A673 (cell line): ENCODE results near the gene COG4. TPM values are rescaled to one million over a fixed set of nuclear protein-coding genes. Genes with fewer than 3 reads are reported as not detected.
"Not testable (repeated sequence)": the region's sequence is repeated elsewhere in the genome, so short reads cannot be mapped to it uniquely, and the experiment has no call there.

Experiments used
- BruUV-seq: library from RNA; stranded (reverse); fragments of 400-500 nt; replicated peaks from 2 replicates; lab custom pipeline; 2021; lab: Mats Ljungman, UMichigan
- CTCF ChIA-PET: fragments of 300-600 bp; sonication (Branson Sonifier 250); formaldehyde crosslinking; loops from one replicate; lab custom pipeline; 2022; ENCODE audit warnings: antibody characterized with exemption; lab: Charles Lee
- POLR2A ChIA-PET: fragments of 300-600 bp; sonication (Branson Sonifier 250); formaldehyde crosslinking; loops from one replicate; lab custom pipeline; 2022; ENCODE audit warnings: antibody characterized with exemption; ENCODE audit not compliant: low non-redundant PET; lab: Charles Lee
- DNase-seq: peaks from one replicate; pipeline ENCODE4 v3.0.0-alpha.2; 2015; ENCODE audit warnings: low spot score
- H3K27ac ChIP-seq: fragments of 200-600 bp; sonication (generic); 2 replicates; pipeline ENCODE4 v1.5.1; 2016; ENCODE audit warnings: mixed run types, low read depth, mild to moderate bottlenecking, mixed read lengths, antibody characterized with exemption, low read length; ENCODE audit not compliant: poor library complexity, severe bottlenecking
- H3K27me3 ChIP-seq: fragments of 200-600 bp; sonication (generic); replicated peaks from 2 replicates; pipeline ENCODE4 v1.6.1; 2017; ENCODE audit warnings: mixed run types, low read depth, mild to moderate bottlenecking, mixed read lengths, antibody characterized with exemption, low read length; ENCODE audit not compliant: insufficient read depth, poor library complexity
- H3K36me3 ChIP-seq: fragments of 200-600 bp; sonication (generic); 2 replicates; pipeline ENCODE4 v1.6.1; 2016; ENCODE audit warnings: mixed run types, mild to moderate bottlenecking, mixed read lengths, antibody characterized with exemption, low read length; ENCODE audit not compliant: insufficient read depth, poor library complexity, severe bottlenecking
- H3K4me1 ChIP-seq: fragments of 200-600 bp; sonication (generic); 2 replicates; pipeline ENCODE4 v1.6.1; 2017; ENCODE audit warnings: mixed run types, mild to moderate bottlenecking, mixed read lengths, antibody characterized with exemption, low read length; ENCODE audit not compliant: insufficient read depth, poor library complexity, severe bottlenecking
- H3K4me3 ChIP-seq: fragments of 200-600 bp; sonication (generic); 2 replicates; pipeline ENCODE4 v1.5.1; 2016; ENCODE audit warnings: low read depth, mixed run types, mild to moderate bottlenecking, mixed read lengths, low read length; ENCODE audit not compliant: poor library complexity, severe bottlenecking
- H3K9me3 ChIP-seq: fragments of 200-600 bp; sonication (generic); 2 replicates; pipeline ENCODE4 v1.6.1; 2016; ENCODE audit warnings: mixed run types, low read depth, mild to moderate bottlenecking, mixed read lengths, antibody characterized with exemption, low read length; ENCODE audit not compliant: poor library complexity, severe bottlenecking
- CTCF ChIP-seq: fragments of 300-800, 200-600 bp; sonication (generic); conservative IDR thresholded peaks from 2 replicates; pipeline ENCODE4 v1.5.1; 2017; ENCODE audit warnings: low read depth, mild to moderate bottlenecking, antibody characterized with exemption, low read length, moderate library complexity, mixed read lengths
- EZH2 ChIP-seq: fragments of 200-600 bp; sonication (generic); IDR thresholded peaks from 2 replicates; pipeline ENCODE4 v1.6.1; 2017; ENCODE audit warnings: borderline replicate concordance, low read depth, mild to moderate bottlenecking, mixed read lengths, antibody characterized with exemption, low read length; ENCODE audit not compliant: poor library complexity, severe bottlenecking
- intact Hi-C: fragments of 100-400 bp; cut with micrococcal nuclease; formaldehyde crosslinking; loops from one replicate; pipeline ENCODE4 v1.10.0; 2022; ENCODE audit not compliant: unreplicated experiment
- total RNA-seq: library from RNA; stranded (reverse); gene quantifications from 2 replicates; pipeline ENCODE4 v1.2.3, GENCODE V29; 2021

COG4 gene
- total RNA-seq, 1 experiment from 2014 or later, result 68.6 TPM

- CTCF ChIA-PET, result interaction anchor here (0.5 kb wide), 1 partner anchor 10 kb away, joined by 7 read pairs; no protein-coding TSS in a partner anchor
- Histone ChIP-seq H3K27ac (peak overlapping the region; percentile 8), H3K36me3 (peaks cover 87% of the 10 kb centered on the region), H3K4me3 (no peak overlapping the region), H3K4me1 (peaks cover 31% of the 10 kb centered on the region), H3K27me3 (no peaks in the 10 kb centered on the region), H3K9me3 (no peaks in the 10 kb centered on the region)
- TF ChIP-seq EZH2 (no peak), CTCF (peak; percentile 68)
- POLR2A ChIA-PET, result no interaction called here
- peak; percentile 80 for DNase-seq
- intact Hi-C loops, result loop anchor here (10.0 kb wide), 1 partner anchor 126 kb away; no protein-coding TSS in a partner anchor
- BruUV-seq, result no TSS peak
Observed at GRCh38 chr16:70529051-70529777, 5.9 kb upstream of the COG4 start.

GRCh38 chr16:70527315-70527996 lies 4.1 kb upstream of the COG4 start:
- intact Hi-C loops, result loop anchor here (10.0 kb wide), 1 partner anchor 127 kb away; no protein-coding TSS in a partner anchor
- ChIA-PET POLR2A (interaction anchor here (0.7 kb wide), 1 partner anchor 239 kb away, joined by 7 read pairs; no protein-coding TSS in a partner anchor), CTCF (no interaction called here)
- Histone ChIP-seq H3K27me3 (no peaks in the 10 kb centered on the region), H3K27ac (no peak overlapping the region), H3K4me1 (peaks cover 31% of the 10 kb centered on the region), H3K4me3 (peak overlapping the region; percentile 67), H3K36me3 (peaks cover 69% of the 10 kb centered on the region), H3K9me3 (no peaks in the 10 kb centered on the region)
- BruUV-seq, result no TSS peak
- no peak for TF ChIP-seq EZH2
- no peak for TF ChIP-seq CTCF
- no peak for DNase-seq

GRCh38 chr16:70526403-70526802 lies 3.0 kb upstream of the COG4 start:
- POLR2A ChIA-PET, result no interaction called here
- H3K4me3 ChIP-seq, result peak overlapping the region; percentile 67
- TF ChIP-seq EZH2, result no peak
- no peak for TF ChIP-seq CTCF
- BruUV-seq, result no TSS peak
- H3K9me3 ChIP-seq, result no peaks in the 10 kb centered on the region
- peaks cover 31% of the 10 kb centered on the region for H3K4me1 ChIP-seq
- H3K27ac ChIP-seq, result no peak overlapping the region
- DNase-seq, result no peak
- peaks cover 59% of the 10 kb centered on the region for H3K36me3 ChIP-seq
- H3K27me3 ChIP-seq, result no peaks in the 10 kb centered on the region
- intact Hi-C loops, result loop anchor here (10.0 kb wide), 1 partner anchor 128 kb away; no protein-coding TSS in a partner anchor
- CTCF ChIA-PET, result no interaction called here

- H3K9me3 ChIP-seq, CTCF ChIA-PET, H3K27me3 ChIP-seq: not testable (repeated sequence)
- TSS peak; percentile 80 for BruUV-seq
- Histone ChIP-seq H3K36me3 (peaks cover 40% of the 10 kb centered on the region), H3K27ac (peak overlapping the region; percentile 93), H3K4me3 (peak overlapping the region; percentile 67), H3K4me1 (peaks cover 34% of the 10 kb centered on the region)
- POLR2A ChIA-PET, result interaction anchor here (0.7 kb wide), 1 partner anchor 167 kb away, joined by 11 read pairs; no protein-coding TSS in a partner anchor
- DNase-seq, result peak; percentile 53
- intact Hi-C loops, result loop anchor here (5.0 to 10.0 kb wide), 2 partner anchors 130 to 237 kb away; partner anchors contain the start of gene AARS1
Observed at GRCh38 chr16:70524399-70524825, 1.1 kb upstream of the COG4 start.
